Activated T-helper 9 cell treated with anti-CD3 and anti-CD28 coated beads, Interleukin-2, amount 50 U/mL, for 16 hours (primary cell): ENCODE measurements around the gene ACOT12.
"Not testable (repeated sequence)": the region's sequence is repeated elsewhere in the genome, so short reads cannot be mapped to it uniquely, and the experiment has no call there.

Source experiments
- DNase-seq: peaks from one replicate; pipeline ENCODE4 v3.0.0-alpha.2; 2020; ENCODE audit warnings: low read depth

ACOT12 gene

GRCh38 chr5:81338213-81338612 is 55.7 kb downstream of the ACOT12 start:
- DNase-seq = not testable (repeated sequence)

- no peak for DNase-seq
These were observed 56.1 kb downstream of the ACOT12 start for GRCh38 chr5:81337803-81338202.

- no peak for DNase-seq
These were observed 57.4 kb downstream of the ACOT12 start for GRCh38 chr5:81336556-81336955.

GRCh38 chr5:81335946-81336345 is 58.0 kb downstream of the ACOT12 start:
- DNase-seq = no peak

- no peak for DNase-seq
These were observed 59.5 kb downstream of the ACOT12 start for GRCh38 chr5:81334304-81335061.

GRCh38 chr5:81326554-81326953 is 67.4 kb downstream of the ACOT12 start:
- no peak for DNase-seq

- DNase-seq = no peak
These were observed 76.4 kb downstream of the ACOT12 start for GRCh38 chr5:81317536-81317935.

- no peak for DNase-seq
These were observed 77.4 kb downstream of the ACOT12 start for GRCh38 chr5:81316571-81316970.

GRCh38 chr5:81315830-81316229 is 78.1 kb downstream of the ACOT12 start:
- no peak for DNase-seq

GRCh38 chr5:81315336-81315735 is 78.6 kb downstream of the ACOT12 start:
- DNase-seq = no peak

GRCh38 chr5:81314581-81314980 is 79.4 kb downstream of the ACOT12 start:
- DNase-seq = no peak

- no peak for DNase-seq
These were observed 80.2 kb downstream of the ACOT12 start for GRCh38 chr5:81313686-81314085.

- DNase-seq = no peak
These were observed 80.7 kb downstream of the ACOT12 start for GRCh38 chr5:81313278-81313677.

- no peak for DNase-seq
These were observed 83.4 kb downstream of the ACOT12 start for GRCh38 chr5:81310402-81311063.

- DNase-seq = no peak
These were observed 85.1 kb downstream of the ACOT12 start for GRCh38 chr5:81308836-81309235.

- DNase-seq = no peak
These were observed 88.1 kb downstream of the ACOT12 start for GRCh38 chr5:81305785-81306184.

- DNase-seq = no peak
These were observed 90.4 kb downstream of the ACOT12 start for GRCh38 chr5:81303563-81303962.

- DNase-seq = no peak
These were observed 91.3 kb downstream of the ACOT12 start for GRCh38 chr5:81302596-81302995.

- DNase-seq = peak; percentile 85
These were observed 92.5 kb downstream of the ACOT12 start, which contains the start of gene ZCCHC9 for GRCh38 chr5:81301271-81302015. ZCCHC9 (plus strand) TSS chr5:81301587; CDS start chr5:81304758, 3,171 bp downstream.

GRCh38 chr5:81300921-81301270 is 93.0 kb downstream of the ACOT12 start:
- no peak for DNase-seq

- DNase-seq = no peak
These were observed 96.4 kb downstream of the ACOT12 start for GRCh38 chr5:81297531-81297930.

GRCh38 chr5:81294021-81294420 is 99.9 kb downstream of the ACOT12 start:
- not testable (repeated sequence) for DNase-seq

GRCh38 chr5:81292130-81292529 is 101.8 kb downstream of the ACOT12 start:
- DNase-seq = no peak
